C4-2B (cell line): ENCODE measurements around the gene PLA2G4A.

Experiments
- CTCF ChIP-seq: fragments of 450-650 bp; conservative IDR thresholded peaks from 2 replicates; pipeline ENCODE4 v1.5.1; 2017; ENCODE audit warnings: mild to moderate bottlenecking
- ZFX ChIP-seq: fragments of 450-650 bp; IDR thresholded peaks from 2 replicates; pipeline ENCODE4 v1.6.1; 2017

DNA sequence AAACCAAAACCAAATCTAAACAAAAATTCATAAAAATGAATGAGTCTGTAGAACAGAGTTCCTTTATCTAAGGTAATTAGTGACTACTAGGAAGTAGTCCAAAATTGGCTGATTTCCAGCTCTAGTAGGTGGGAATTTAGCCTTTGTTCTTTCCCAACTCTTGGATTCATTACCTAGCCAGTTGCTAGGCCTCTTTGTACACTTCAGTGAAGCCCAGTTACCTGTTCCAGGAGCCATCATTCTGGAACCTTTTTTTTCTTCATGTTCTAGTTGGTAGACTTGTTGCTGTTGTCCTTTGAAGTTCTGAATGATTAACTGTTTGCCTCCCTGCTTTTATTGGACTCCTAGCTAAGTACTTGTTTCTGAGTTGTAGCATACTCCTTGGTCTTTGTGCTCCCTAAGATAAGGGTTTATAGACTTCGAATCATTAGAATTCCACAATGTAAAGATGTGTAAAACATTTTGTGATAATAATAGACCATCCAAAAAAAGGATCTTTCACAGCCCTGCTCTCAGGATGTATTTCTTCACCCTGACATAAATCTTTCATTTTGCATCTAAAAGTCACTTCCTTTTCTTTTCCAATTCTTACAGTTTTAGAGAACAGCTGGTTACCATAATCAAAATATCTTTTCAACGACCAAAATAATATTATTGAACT, 9.8 kb downstream of the PLA2G4A start:
- TF ChIP-seq CTCF (no peak), ZFX (no peak)
